HCT116 (cell line): Measurements from ENCODE around the gene PRM1.

Source experiments
- CTCF ChIP-seq, 3 experiments: fragments of 200-600 bp in 1 of 3; sonication (generic) in 1 of 3; IDR thresholded peaks in 2 of 3; conservative IDR thresholded peaks in 1 of 3; 2 replicates each; pipeline ENCODE4 v1.5.1; 2012 to 2017; ENCODE audit warnings: low read depth in 2 of 3, low read length in 2 of 3, antibody characterized with exemption in 1 of 3, borderline replicate concordance in 1 of 3, control low read depth in 1 of 3, mild to moderate bottlenecking in 1 of 3, mixed read lengths in 1 of 3, mixed run types in 1 of 3, moderate library complexity in 1 of 3; ENCODE audit not compliant: insufficient read depth in 1 of 3
- ELF1 ChIP-seq: IDR thresholded peaks from 2 replicates; pipeline ENCODE4 v1.6.1; 2012; ENCODE audit warnings: low read depth, borderline replicate concordance
- EZH2 ChIP-seq: fragments of 200-600 bp; sonication (generic); IDR thresholded peaks from 2 replicates; pipeline ENCODE4 v1.6.1; 2017; ENCODE audit warnings: antibody characterized with exemption, mixed run types
- EZH2phosphoT487 ChIP-seq: fragments of 200-600 bp; IDR thresholded peaks from 2 replicates; pipeline ENCODE4 v1.6.1; 2018; ENCODE audit warnings: antibody characterized with exemption, borderline replicate concordance
- POLR2A ChIP-seq: IDR thresholded peaks from 2 replicates; pipeline ENCODE4 v1.7.0; 2011; ENCODE audit warnings: borderline replicate concordance; ENCODE audit not compliant: insufficient read depth, insufficient read length; ENCODE audit errors: extremely low read depth
- POLR2AphosphoS5 ChIP-seq: IDR thresholded peaks from 2 replicates; pipeline ENCODE4 v1.6.1; 2011; ENCODE audit warnings: mild to moderate bottlenecking, low read depth, low read length, moderate library complexity
- RAD21 ChIP-seq: IDR thresholded peaks from 2 replicates; pipeline ENCODE4 v1.6.1; 2012; ENCODE audit warnings: low read depth, mild to moderate bottlenecking

DNA sequence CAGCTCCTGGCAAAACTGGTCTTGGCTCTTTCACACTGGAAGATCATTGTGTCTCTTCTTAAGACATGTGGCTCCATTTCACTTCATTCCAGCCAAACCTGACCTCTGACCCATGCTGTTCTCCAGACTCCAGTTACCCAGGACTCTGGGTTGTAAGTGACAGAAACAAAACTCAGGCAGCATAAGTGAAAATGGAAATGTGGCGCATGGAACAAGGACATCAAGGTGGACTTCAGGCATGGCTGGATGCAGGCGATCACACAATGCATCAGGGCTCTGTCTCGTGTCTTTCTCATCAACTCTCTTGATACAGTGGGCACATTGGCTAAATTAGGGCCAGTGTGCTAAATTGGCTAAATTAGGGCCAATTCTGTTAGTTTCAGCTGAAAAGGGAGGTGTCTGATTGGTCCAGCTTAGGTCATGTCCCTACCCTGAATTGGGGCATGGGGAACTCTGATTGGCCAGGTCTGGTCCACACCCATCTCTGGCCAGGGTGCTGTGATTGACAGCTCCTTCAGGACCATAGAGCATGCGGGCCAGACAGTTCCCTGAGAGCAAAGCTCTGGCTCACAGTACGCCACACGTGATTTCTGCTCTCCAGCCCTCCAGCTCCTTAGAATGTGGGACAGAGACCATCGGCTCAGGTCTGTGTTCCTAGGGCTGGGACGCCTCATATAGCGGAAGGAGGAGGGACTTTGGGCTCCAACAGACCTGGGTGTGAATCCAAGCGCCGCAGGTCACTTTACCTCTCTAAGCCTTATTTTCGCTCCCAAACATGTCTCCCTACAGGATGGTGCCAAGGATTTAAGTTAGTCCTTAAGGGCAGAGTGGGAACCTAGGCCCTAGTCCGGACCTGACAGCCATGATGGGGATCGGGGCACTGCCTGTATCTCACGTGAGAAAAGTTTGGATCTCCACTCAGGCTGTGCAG lies 42.6 kb downstream of the PRM1 start:
- TF ChIP-seq POLR2AphosphoS5 = no peak
- TF ChIP-seq EZH2 = no peak
- no peak for TF ChIP-seq RAD21
- no peak for TF ChIP-seq EZH2phosphoT487
- no peak for TF ChIP-seq ELF1
- no peak for TF ChIP-seq CTCF (IDR thresholded peaks at IDR 0.05 in 2 of 3, conservative IDR thresholded peaks at IDR 0.05 in 1 of 3; ENCODE audit: borderline replicate concordance in 1 of 3, insufficient read depth in 1 of 3, low read depth in 2 of 3, low read length in 2 of 3)
- TF ChIP-seq POLR2A = no peak
